Measurements from ENCODE around the gene CNGA3. TPM values are rescaled to one million over a fixed set of nuclear protein-coding genes. Genes with fewer than 3 reads are reported as not detected.

CNGA3 gene
- total and polyA plus RNA-seq, 12 donors, result 0.11 to 0.16 TPM; not detected in 10

DNA sequence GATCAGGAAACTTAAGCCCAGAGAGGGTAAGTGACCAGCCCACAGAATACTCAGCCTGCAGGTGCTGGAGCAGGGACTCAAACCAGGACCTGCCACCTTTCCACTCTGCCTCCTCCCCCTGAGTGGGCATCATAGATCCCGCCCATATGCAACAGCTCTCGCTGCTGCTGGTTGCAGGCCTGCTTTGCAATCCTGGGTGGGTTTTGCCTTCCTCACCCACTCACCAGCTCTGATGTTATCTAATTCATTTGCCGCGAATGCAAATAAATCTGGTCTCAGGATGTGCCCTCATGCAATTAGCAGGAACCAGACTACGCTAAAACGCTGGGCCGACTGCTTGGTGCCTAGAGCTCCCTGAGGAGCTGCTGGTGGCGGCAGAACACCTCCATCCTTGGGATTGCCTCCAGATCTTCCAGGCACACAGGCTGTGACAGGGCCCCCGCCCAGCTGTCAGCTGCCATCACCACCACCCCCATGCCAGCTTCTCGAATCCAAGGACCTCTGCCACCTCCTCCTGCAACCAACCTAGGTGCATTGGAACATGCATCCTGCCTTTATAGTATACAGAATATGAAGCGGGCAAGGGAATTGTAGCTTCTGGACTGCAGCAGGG is 28.8 kb downstream of the CNGA3 start:
- H3K4me3 ChIP-seq, result no peak overlapping the region
- H3K27ac ChIP-seq, result no peak overlapping the region
- no peaks in the 10 kb centered on the region for H3K9me3 ChIP-seq
- 82 to 86% methylated on average over 11 of the region's 11 CpGs for WGBS, 2 donors
- H3K36me3 ChIP-seq, result no peaks in the 10 kb centered on the region
- H3K27me3 ChIP-seq, result peaks cover 0 to 7% (median 0%) of the 10 kb centered on the region in 7 donors
- intact Hi-C loops (cut with DNase I), result no loop called here
- TF ChIP-seq, protein P1, sequence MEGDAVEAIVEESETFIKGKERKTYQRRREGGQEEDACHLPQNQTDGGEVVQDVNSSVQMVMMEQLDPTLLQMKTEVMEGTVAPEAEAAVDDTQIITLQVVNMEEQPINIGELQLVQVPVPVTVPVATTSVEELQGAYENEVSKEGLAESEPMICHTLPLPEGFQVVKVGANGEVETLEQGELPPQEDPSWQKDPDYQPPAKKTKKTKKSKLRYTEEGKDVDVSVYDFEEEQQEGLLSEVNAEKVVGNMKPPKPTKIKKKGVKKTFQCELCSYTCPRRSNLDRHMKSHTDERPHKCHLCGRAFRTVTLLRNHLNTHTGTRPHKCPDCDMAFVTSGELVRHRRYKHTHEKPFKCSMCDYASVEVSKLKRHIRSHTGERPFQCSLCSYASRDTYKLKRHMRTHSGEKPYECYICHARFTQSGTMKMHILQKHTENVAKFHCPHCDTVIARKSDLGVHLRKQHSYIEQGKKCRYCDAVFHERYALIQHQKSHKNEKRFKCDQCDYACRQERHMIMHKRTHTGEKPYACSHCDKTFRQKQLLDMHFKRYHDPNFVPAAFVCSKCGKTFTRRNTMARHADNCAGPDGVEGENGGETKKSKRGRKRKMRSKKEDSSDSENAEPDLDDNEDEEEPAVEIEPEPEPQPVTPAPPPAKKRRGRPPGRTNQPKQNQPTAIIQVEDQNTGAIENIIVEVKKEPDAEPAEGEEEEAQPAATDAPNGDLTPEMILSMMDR (IDR thresholded peaks at IDR 0.05), result no peak
- H3K4me1 ChIP-seq, result peaks cover 8 to 23% (median 13%) of the 10 kb centered on the region in 9 donors
- ATAC-seq, result no peak
- no peak for DNase-seq

DNA sequence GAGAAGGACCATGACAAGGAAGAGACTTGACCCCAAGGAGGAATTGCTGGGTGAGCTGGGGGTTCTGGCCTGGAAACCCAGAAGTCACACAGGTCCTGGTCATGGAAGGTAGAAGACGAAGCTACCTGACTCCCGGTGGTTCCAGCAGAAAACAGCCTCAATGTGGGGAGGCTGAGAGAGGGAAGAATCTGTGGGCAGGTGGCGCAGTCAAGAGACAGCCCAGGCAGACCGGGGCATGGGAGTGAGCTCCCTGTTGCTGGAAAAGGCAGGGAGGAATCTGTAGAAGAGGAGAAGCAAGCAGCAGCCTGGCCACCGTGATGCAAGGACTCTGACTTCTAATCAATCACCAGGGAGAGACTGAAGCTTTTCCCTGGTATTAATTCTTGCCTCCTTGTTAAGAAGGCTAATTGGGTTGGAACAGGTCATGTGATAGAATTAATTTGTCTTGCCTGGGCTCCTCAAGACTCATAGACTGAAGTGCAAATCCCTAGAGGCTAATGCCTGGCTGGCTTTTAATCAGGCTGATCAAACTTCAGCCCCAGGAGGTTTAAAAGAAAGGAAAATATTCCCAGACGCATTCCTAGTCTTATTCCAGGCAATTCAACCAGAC is 30.1 kb downstream of the CNGA3 start:
- no peak overlapping the region for H3K27ac ChIP-seq
- intact Hi-C loops (cut with DNase I), result no loop called here
- whole genome bisulfite sequencing, 2 donors, result 86 to 89% methylated on average over 6 of the region's 6 CpGs

DNA sequence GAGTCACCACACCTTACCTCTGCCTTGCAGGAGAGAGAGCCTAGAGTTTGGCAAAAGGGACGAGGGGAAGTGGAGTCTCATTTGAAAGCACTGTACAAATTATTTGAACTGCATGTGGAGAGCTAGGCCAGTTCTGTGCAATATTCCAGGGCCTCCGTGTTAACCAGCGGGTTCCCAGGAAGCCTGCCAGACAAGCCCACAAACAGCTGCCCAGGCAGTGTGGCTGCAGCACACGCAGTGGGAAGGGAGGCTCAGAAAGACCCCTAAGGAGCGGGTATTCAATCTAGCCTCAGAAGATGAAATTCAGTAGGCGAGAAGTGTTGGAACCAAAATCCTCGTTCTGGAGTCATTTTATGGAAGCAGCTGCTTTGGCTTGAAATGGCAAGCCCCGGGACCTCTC is 30.7 kb downstream of the CNGA3 start:
- H3K27me3 ChIP-seq, result peaks cover 0 to 7% (median 0%) of the 10 kb centered on the region in 7 donors
- H3K4me1 ChIP-seq, result peaks cover 8 to 23% (median 13%) of the 10 kb centered on the region in 9 donors
- intact Hi-C loops (cut with DNase I), result no loop called here
- 69 to 75% methylated on average over 8 of the region's 8 CpGs for WGBS, 2 donors
- TF ChIP-seq, protein P1 (IDR thresholded peaks at IDR 0.05), result no peak
- no peak for DNase-seq
- no peak for ATAC-seq
- no peak overlapping the region for H3K4me3 ChIP-seq
- H3K36me3 ChIP-seq, result no peaks in the 10 kb centered on the region
- no peak overlapping the region for H3K27ac ChIP-seq
- H3K9me3 ChIP-seq, result no peaks in the 10 kb centered on the region

More for the DNA sequence above, 30.1 kb downstream of the CNGA3 start:
- H3K27me3 ChIP-seq, result peaks cover 0 to 7% (median 0%) of the 10 kb centered on the region in 7 donors
- H3K9me3 ChIP-seq, result no peaks in the 10 kb centered on the region
- DNase-seq, result no peak
- no peak overlapping the region for H3K4me3 ChIP-seq
- peaks cover 8 to 23% (median 13%) of the 10 kb centered on the region in 9 donors for H3K4me1 ChIP-seq
- TF ChIP-seq, protein P1 (IDR thresholded peaks at IDR 0.05), result no peak
- H3K36me3 ChIP-seq, result no peaks in the 10 kb centered on the region
- no peak for ATAC-seq

DNA sequence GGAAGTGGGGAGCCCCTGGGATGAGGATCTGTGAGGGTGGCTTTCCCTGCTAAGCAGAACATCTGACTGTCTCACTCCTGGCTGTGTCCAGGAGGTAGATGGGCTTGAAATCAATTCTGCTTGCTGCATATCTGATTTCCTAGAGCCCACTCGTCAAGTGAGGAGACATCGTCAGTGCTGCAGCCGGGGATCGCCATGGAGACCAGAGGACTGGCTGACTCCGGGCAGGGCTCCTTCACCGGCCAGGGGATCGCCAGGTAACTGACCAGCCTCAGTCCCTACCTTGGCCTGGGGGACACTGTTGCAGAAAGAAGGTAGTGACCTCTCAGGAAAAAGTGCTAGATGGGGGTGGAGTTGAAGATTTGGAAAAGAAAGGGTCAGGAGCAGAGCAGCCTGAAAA is 31.3 kb downstream of the CNGA3 start:
- ATAC-seq, result no peak
- Histone ChIP-seq H3K27me3 (peaks cover 0 to 7% (median 0%) of the 10 kb centered on the region in 7 donors), H3K36me3 (no peaks in the 10 kb centered on the region), H3K4me3 (no peak overlapping the region), H3K4me1 (peaks cover 8 to 23% (median 13%) of the 10 kb centered on the region in 9 donors), H3K27ac (no peak overlapping the region), H3K9me3 (no peaks in the 10 kb centered on the region)
- TF ChIP-seq, protein P1 (IDR thresholded peaks at IDR 0.05), result no peak
- 67 to 73% methylated on average over 7 of the region's 7 CpGs for WGBS, 2 donors
- intact Hi-C loops (cut with DNase I), result no loop called here
- DNase-seq, result no peak
